ENCODE data around the gene LYST. TPM values are rescaled to one million over a fixed set of nuclear protein-coding genes. Genes with fewer than 3 reads are reported as not detected.
A peak's percentile ranks its signal among the peaks of the same experiment; 100 is the strongest.

Gene LYST
- total RNA-seq, 1 donor from 2014 or later, result 7.2 TPM

GRCh38 chr1:235817101-235817728 lies 49.5 kb downstream of the LYST start:
- DNase-seq (ENCODE audit: low spot score in 2 of 2, unreplicated experiment in 2 of 2), result no peak
- Mint-ChIP-seq H3K27ac (no peak overlapping the region), H3K27me3 (ENCODE audit: low read depth) (no peaks in the 10 kb centered on the region), H3K4me3 (no peak overlapping the region), H3K36me3 (no peaks in the 10 kb centered on the region), H3K4me1 (no peaks in the 10 kb centered on the region), H3K9me3 (no peaks in the 10 kb centered on the region)
- no peak for TF ChIP-seq CTCF (IDR thresholded peaks at IDR 0.05; ENCODE audit: unreplicated experiment)

- peaks cover 20% of the 10 kb centered on the region for H3K4me1 Mint-ChIP-seq
Observed at GRCh38 chr1:235809688-235810397, 56.9 kb downstream of the LYST start.

GRCh38 chr1:235808223-235808622 lies 58.5 kb downstream of the LYST start:
- no peak overlapping the region for H3K27ac Mint-ChIP-seq
- no peak overlapping the region for H3K4me3 Mint-ChIP-seq
- no peaks in the 10 kb centered on the region for H3K36me3 Mint-ChIP-seq
- peaks cover 11% of the 10 kb centered on the region for H3K27me3 Mint-ChIP-seq (ENCODE audit: low read depth)
- peaks cover 20% of the 10 kb centered on the region for H3K4me1 Mint-ChIP-seq
- DNase-seq (ENCODE audit: low spot score in 2 of 2, unreplicated experiment in 2 of 2), result no peak
- TF ChIP-seq CTCF (IDR thresholded peaks at IDR 0.05; ENCODE audit: unreplicated experiment), result no peak
- no peaks in the 10 kb centered on the region for H3K9me3 Mint-ChIP-seq

More at GRCh38 chr1:235809688-235810397, 56.9 kb downstream of the LYST start:
- DNase-seq (ENCODE audit: low spot score in 2 of 2, unreplicated experiment in 2 of 2), result no peak
- Mint-ChIP-seq H3K4me3 (no peak overlapping the region), H3K27me3 (ENCODE audit: low read depth) (peaks cover 10% of the 10 kb centered on the region), H3K36me3 (no peaks in the 10 kb centered on the region), H3K27ac (peak overlapping the region; percentile 31), H3K9me3 (no peaks in the 10 kb centered on the region)
- no peak for TF ChIP-seq CTCF (IDR thresholded peaks at IDR 0.05; ENCODE audit: unreplicated experiment)

- Mint-ChIP-seq H3K27me3 (ENCODE audit: low read depth) (peaks cover 9% of the 10 kb centered on the region), H3K36me3 (no peaks in the 10 kb centered on the region), H3K27ac (no peak overlapping the region), H3K4me1 (peaks cover 20% of the 10 kb centered on the region), H3K9me3 (no peaks in the 10 kb centered on the region), H3K4me3 (no peak overlapping the region)
- DNase-seq (ENCODE audit: low spot score in 2 of 2, unreplicated experiment in 2 of 2), result no peak
- TF ChIP-seq CTCF (IDR thresholded peaks at IDR 0.05; ENCODE audit: unreplicated experiment), result no peak
Observed at GRCh38 chr1:235806123-235806522, 60.6 kb downstream of the LYST start.

GRCh38 chr1:235802573-235803346 lies 63.9 kb downstream of the LYST start:
- no peak overlapping the region for H3K27ac Mint-ChIP-seq
- no peaks in the 10 kb centered on the region for H3K36me3 Mint-ChIP-seq
- H3K27me3 Mint-ChIP-seq (ENCODE audit: low read depth), result peaks cover 7% of the 10 kb centered on the region
- no peaks in the 10 kb centered on the region for H3K4me1 Mint-ChIP-seq
- no peak for TF ChIP-seq CTCF (IDR thresholded peaks at IDR 0.05; ENCODE audit: unreplicated experiment)
- no peaks in the 10 kb centered on the region for H3K9me3 Mint-ChIP-seq
- no peak for DNase-seq (ENCODE audit: low spot score in 2 of 2, unreplicated experiment in 2 of 2)
- H3K4me3 Mint-ChIP-seq, result no peak overlapping the region

Measured in mesothelial cell of epicardium (in vitro differentiated cells).